ENCODE results near the gene PROZ.

DNA sequence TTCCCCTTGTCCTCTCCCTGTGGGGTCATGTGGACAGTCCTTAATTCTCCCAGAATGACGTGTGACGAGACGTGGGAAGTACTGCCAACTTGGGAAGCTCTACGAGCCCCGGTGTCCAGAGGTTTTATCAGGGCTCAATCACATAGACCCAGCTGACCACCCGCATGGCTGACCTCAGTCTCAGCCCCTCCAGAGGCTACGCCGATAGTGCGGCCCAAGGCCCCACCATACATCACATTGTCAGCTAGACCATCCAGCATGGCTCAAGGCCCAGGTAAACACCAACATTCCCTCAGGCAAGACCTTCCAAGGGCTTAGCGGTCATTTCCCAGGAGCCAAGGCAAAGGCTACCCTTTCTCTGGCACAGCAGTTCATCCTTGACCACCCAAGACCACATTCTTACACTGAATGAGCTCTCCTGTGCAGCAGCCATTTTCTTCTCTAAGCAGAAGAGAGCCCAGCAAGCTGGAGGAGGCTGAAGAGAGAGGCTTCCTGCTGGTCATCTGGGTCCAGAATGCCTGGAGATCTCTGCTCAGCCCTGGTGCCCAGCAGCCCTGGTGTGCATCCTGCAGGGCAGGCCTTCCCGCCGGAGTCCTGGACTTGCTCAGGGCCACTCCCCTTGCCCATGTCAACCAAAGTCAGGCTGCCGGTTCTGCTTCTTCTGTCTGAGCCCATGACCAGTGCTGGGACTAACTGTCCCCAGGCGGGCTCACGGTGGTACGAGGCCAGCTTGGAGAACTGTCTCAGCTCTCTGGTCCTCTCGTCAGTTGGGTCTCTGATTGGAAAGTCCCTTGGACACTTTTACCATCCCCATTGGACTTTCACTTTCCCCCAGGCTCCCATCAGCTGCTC, 43.7 kb upstream of the PROZ start:
- no peak for TF ChIP-seq EZH2 (IDR thresholded peaks at IDR 0.05; ENCODE audit: low read length, missing control alignments)
- TF ChIP-seq, protein P1, sequence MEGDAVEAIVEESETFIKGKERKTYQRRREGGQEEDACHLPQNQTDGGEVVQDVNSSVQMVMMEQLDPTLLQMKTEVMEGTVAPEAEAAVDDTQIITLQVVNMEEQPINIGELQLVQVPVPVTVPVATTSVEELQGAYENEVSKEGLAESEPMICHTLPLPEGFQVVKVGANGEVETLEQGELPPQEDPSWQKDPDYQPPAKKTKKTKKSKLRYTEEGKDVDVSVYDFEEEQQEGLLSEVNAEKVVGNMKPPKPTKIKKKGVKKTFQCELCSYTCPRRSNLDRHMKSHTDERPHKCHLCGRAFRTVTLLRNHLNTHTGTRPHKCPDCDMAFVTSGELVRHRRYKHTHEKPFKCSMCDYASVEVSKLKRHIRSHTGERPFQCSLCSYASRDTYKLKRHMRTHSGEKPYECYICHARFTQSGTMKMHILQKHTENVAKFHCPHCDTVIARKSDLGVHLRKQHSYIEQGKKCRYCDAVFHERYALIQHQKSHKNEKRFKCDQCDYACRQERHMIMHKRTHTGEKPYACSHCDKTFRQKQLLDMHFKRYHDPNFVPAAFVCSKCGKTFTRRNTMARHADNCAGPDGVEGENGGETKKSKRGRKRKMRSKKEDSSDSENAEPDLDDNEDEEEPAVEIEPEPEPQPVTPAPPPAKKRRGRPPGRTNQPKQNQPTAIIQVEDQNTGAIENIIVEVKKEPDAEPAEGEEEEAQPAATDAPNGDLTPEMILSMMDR (conservative IDR thresholded peaks at IDR 0.05 in 1 of 2, IDR thresholded peaks at IDR 0.05 in 1 of 2; ENCODE audit: low read depth in 1 of 2, low read length in 2 of 2) = no peak
